ENCODE measurements around the gene MARCHF7.
"Not testable (repeated sequence)": the region's sequence is repeated elsewhere in the genome, so short reads cannot be mapped to it uniquely, and the experiment has no call there.

MARCHF7 gene

GRCh38 chr2:159720676-159721075, 8.4 kb downstream of the MARCHF7 start:
- no peak overlapping the region for H3K4me3 ChIP-seq (ENCODE audit: low read length)
- DNase-seq (ENCODE audit: low read depth) = no peak
- TF ChIP-seq CTCF (conservative IDR thresholded peaks at IDR 0.05; ENCODE audit: low read depth, low read length) = no peak

- TF ChIP-seq CTCF (conservative IDR thresholded peaks at IDR 0.05; ENCODE audit: low read depth, low read length) = no peak
- DNase-seq (ENCODE audit: low read depth) = no peak
- H3K4me3 ChIP-seq (ENCODE audit: low read length) = no peak overlapping the region
Observed at GRCh38 chr2:159722580-159722979, 10.3 kb downstream of the MARCHF7 start.

- not testable (repeated sequence) for H3K4me3 ChIP-seq (ENCODE audit: low read length); DNase-seq (ENCODE audit: low read depth)
Observed at GRCh38 chr2:159724795-159725572, 12.7 kb downstream of the MARCHF7 start.

GRCh38 chr2:159725713-159726112, 13.4 kb downstream of the MARCHF7 start:
- no peak for TF ChIP-seq CTCF (conservative IDR thresholded peaks at IDR 0.05; ENCODE audit: low read depth, low read length)
- no peak overlapping the region for H3K4me3 ChIP-seq (ENCODE audit: low read length)
- no peak for DNase-seq (ENCODE audit: low read depth)

- no peak overlapping the region for H3K4me3 ChIP-seq (ENCODE audit: low read length)
- no peak for DNase-seq (ENCODE audit: low read depth)
- TF ChIP-seq CTCF (conservative IDR thresholded peaks at IDR 0.05; ENCODE audit: low read depth, low read length) = no peak
Observed at GRCh38 chr2:159728629-159729028, 16.3 kb downstream of the MARCHF7 start.

GRCh38 chr2:159735648-159736047, 23.3 kb downstream of the MARCHF7 start:
- TF ChIP-seq CTCF (conservative IDR thresholded peaks at IDR 0.05; ENCODE audit: low read depth, low read length) = no peak
- no peak overlapping the region for H3K4me3 ChIP-seq (ENCODE audit: low read length)
- DNase-seq (ENCODE audit: low read depth) = no peak

- no peak overlapping the region for H3K4me3 ChIP-seq (ENCODE audit: low read length)
- no peak for DNase-seq (ENCODE audit: low read depth)
- TF ChIP-seq CTCF (conservative IDR thresholded peaks at IDR 0.05; ENCODE audit: low read depth, low read length) = no peak
Observed at GRCh38 chr2:159736048-159736447, 23.7 kb downstream of the MARCHF7 start.
